Measurements from ENCODE around the gene EFNA5. TPM values are rescaled to one million over a fixed set of nuclear protein-coding genes. Genes with fewer than 3 reads are reported as not detected.

Gene EFNA5
- total and polyA plus RNA-seq, 10 of the 15 experiments (the other 5 are each of a cell fraction or from before 2014, with no cell fraction given), result 0.19 to 12.6 (median 3.9) TPM

GRCh38 chr5:107570805-107571531 lies 99.8 kb downstream of the EFNA5 start (continued):
- TF ChIP-seq, protein P1, sequence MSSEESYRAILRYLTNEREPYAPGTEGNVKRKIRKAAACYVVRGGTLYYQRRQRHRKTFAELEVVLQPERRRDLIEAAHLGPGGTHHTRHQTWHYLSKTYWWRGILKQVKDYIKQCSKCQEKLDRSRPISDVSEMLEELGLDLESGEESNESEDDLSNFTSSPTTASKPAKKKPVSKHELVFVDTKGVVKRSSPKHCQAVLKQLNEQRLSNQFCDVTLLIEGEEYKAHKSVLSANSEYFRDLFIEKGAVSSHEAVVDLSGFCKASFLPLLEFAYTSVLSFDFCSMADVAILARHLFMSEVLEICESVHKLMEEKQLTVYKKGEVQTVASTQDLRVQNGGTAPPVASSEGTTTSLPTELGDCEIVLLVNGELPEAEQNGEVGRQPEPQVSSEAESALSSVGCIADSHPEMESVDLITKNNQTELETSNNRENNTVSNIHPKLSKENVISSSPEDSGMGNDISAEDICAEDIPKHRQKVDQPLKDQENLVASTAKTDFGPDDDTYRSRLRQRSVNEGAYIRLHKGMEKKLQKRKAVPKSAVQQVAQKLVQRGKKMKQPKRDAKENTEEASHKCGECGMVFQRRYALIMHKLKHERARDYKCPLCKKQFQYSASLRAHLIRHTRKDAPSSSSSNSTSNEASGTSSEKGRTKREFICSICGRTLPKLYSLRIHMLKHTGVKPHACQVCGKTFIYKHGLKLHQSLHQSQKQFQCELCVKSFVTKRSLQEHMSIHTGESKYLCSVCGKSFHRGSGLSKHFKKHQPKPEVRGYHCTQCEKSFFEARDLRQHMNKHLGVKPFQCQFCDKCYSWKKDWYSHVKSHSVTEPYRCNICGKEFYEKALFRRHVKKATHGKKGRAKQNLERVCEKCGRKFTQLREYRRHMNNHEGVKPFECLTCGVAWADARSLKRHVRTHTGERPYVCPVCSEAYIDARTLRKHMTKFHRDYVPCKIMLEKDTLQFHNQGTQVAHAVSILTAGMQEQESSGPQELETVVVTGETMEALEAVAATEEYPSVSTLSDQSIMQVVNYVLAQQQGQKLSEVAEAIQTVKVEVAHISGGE (CRISPR knock-in tag; IDR thresholded peaks at IDR 0.05), result peak; percentile 48; the same call in 1 of the 2 replicates
- peak; percentile 96 for TF ChIP-seq BCL3 (IDR thresholded peaks at IDR 0.05; ENCODE audit: borderline replicate concordance, insufficient read depth, low read depth, low read length, poor library complexity, severe bottlenecking)
- TF ChIP-seq, protein P2, sequence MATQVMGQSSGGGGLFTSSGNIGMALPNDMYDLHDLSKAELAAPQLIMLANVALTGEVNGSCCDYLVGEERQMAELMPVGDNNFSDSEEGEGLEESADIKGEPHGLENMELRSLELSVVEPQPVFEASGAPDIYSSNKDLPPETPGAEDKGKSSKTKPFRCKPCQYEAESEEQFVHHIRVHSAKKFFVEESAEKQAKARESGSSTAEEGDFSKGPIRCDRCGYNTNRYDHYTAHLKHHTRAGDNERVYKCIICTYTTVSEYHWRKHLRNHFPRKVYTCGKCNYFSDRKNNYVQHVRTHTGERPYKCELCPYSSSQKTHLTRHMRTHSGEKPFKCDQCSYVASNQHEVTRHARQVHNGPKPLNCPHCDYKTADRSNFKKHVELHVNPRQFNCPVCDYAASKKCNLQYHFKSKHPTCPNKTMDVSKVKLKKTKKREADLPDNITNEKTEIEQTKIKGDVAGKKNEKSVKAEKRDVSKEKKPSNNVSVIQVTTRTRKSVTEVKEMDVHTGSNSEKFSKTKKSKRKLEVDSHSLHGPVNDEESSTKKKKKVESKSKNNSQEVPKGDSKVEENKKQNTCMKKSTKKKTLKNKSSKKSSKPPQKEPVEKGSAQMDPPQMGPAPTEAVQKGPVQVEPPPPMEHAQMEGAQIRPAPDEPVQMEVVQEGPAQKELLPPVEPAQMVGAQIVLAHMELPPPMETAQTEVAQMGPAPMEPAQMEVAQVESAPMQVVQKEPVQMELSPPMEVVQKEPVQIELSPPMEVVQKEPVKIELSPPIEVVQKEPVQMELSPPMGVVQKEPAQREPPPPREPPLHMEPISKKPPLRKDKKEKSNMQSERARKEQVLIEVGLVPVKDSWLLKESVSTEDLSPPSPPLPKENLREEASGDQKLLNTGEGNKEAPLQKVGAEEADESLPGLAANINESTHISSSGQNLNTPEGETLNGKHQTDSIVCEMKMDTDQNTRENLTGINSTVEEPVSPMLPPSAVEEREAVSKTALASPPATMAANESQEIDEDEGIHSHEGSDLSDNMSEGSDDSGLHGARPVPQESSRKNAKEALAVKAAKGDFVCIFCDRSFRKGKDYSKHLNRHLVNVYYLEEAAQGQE (IDR thresholded peaks at IDR 0.05; ENCODE audit: low read depth, low read length), result no peak
- peak; percentile 82 for TF ChIP-seq JUNB (IDR thresholded peaks at IDR 0.05)
- TF ChIP-seq, protein P3, sequence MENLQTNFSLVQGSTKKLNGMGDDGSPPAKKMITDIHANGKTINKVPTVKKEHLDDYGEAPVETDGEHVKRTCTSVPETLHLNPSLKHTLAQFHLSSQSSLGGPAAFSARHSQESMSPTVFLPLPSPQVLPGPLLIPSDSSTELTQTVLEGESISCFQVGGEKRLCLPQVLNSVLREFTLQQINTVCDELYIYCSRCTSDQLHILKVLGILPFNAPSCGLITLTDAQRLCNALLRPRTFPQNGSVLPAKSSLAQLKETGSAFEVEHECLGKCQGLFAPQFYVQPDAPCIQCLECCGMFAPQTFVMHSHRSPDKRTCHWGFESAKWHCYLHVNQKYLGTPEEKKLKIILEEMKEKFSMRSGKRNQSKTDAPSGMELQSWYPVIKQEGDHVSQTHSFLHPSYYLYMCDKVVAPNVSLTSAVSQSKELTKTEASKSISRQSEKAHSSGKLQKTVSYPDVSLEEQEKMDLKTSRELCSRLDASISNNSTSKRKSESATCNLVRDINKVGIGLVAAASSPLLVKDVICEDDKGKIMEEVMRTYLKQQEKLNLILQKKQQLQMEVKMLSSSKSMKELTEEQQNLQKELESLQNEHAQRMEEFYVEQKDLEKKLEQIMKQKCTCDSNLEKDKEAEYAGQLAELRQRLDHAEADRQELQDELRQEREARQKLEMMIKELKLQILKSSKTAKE (IDR thresholded peaks at IDR 0.05; ENCODE audit: low read depth, poor library complexity, severe bottlenecking), result peak; percentile 83
- no peak for TF ChIP-seq EZH2 (IDR thresholded peaks at IDR 0.05; ENCODE audit: borderline replicate concordance, control insufficient read depth, low read depth, low read length)
- TF ChIP-seq SMARCA5 (IDR thresholded peaks at IDR 0.05), result no peak
- peak; percentile 69 for TF ChIP-seq SMAD1 (IDR thresholded peaks at IDR 0.05; ENCODE audit: low read depth, partially characterized antibody)
- peak; percentile 16 for TF ChIP-seq TBL1XR1 (IDR thresholded peaks at IDR 0.05; ENCODE audit: low read depth, low read length)
- TF ChIP-seq, protein P4, sequence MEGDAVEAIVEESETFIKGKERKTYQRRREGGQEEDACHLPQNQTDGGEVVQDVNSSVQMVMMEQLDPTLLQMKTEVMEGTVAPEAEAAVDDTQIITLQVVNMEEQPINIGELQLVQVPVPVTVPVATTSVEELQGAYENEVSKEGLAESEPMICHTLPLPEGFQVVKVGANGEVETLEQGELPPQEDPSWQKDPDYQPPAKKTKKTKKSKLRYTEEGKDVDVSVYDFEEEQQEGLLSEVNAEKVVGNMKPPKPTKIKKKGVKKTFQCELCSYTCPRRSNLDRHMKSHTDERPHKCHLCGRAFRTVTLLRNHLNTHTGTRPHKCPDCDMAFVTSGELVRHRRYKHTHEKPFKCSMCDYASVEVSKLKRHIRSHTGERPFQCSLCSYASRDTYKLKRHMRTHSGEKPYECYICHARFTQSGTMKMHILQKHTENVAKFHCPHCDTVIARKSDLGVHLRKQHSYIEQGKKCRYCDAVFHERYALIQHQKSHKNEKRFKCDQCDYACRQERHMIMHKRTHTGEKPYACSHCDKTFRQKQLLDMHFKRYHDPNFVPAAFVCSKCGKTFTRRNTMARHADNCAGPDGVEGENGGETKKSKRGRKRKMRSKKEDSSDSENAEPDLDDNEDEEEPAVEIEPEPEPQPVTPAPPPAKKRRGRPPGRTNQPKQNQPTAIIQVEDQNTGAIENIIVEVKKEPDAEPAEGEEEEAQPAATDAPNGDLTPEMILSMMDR (IDR thresholded peaks at IDR 0.05 in 2 of 3, conservative IDR thresholded peaks at IDR 0.05 in 1 of 3; ENCODE audit: control insufficient read depth in 2 of 3, extremely low read depth in 1 of 3, insufficient read depth in 1 of 3, low read depth in 3 of 3, low read length in 3 of 3), result peak in 1 of 3 experiments; percentile 13; a peak in 1 of 6 replicates
- peak; percentile 93 to 94 for TF ChIP-seq BHLHE40 (IDR thresholded peaks at IDR 0.05; ENCODE audit: borderline replicate concordance in 1 of 2, low read depth in 2 of 2, low read length in 1 of 2)
- no peak for TF ChIP-seq RBBP5 (conservative IDR thresholded peaks at IDR 0.05)
- TF ChIP-seq CREB1 (IDR thresholded peaks at IDR 0.05; ENCODE audit: low read depth), result peak; percentile 67
- TF ChIP-seq KLF5 (IDR thresholded peaks at IDR 0.05; ENCODE audit: partially characterized antibody), result no peak
- no peak for TF ChIP-seq RAD51 (IDR thresholded peaks at IDR 0.05)
- peak; percentile 96 for TF ChIP-seq NFIC (IDR thresholded peaks at IDR 0.05; ENCODE audit: low read depth, low read length)
